DOHH2 (cell line): Measurements from ENCODE around the gene LRG1.

Experiments used
- H3F3A ChIP-seq: fragments of 200-600 bp; sonication (generic), shearing (Covaris generic); 2 replicates; pipeline ENCODE4 v1.6.0; 2016; ENCODE audit warnings: antibody characterized with exemption, mild to moderate bottlenecking; ENCODE audit not compliant: control insufficient read depth, insufficient read depth
- H3K27ac ChIP-seq: fragments of 200-600 bp; sonication (generic); 2 replicates; pipeline ENCODE4 v1.5.1; 2014; ENCODE audit warnings: low read depth, mild to moderate bottlenecking, low read length, moderate library complexity
- H3K27me3 ChIP-seq: fragments of 200-600 bp; sonication (generic); 2 replicates; pipeline ENCODE4 v1.6.1; 2014; ENCODE audit warnings: mild to moderate bottlenecking, low read length, mixed read lengths; ENCODE audit not compliant: control insufficient read depth
- H3K36me3 ChIP-seq: fragments of 200-600 bp; sonication (generic); 2 replicates; pipeline ENCODE4 v1.6.1; 2014; ENCODE audit warnings: mild to moderate bottlenecking, low read length, moderate library complexity, mixed read lengths; ENCODE audit not compliant: control insufficient read depth
- H3K4me1 ChIP-seq: fragments of 200-600 bp; sonication (generic); 2 replicates; pipeline ENCODE4 v1.6.1; 2014; ENCODE audit warnings: mild to moderate bottlenecking, low read length, mixed read lengths; ENCODE audit not compliant: control insufficient read depth
- H3K4me2 ChIP-seq: fragments of 200-600 bp; sonication (generic); 2 replicates; pipeline ENCODE4 v1.6.0; 2014; ENCODE audit warnings: mild to moderate bottlenecking, low read length, moderate library complexity
- H3K4me3 ChIP-seq: fragments of 200-600 bp; sonication (generic); 2 replicates; pipeline ENCODE4 v1.5.1; 2014; ENCODE audit warnings: mild to moderate bottlenecking, low read length, mixed read lengths
- H3K79me2 ChIP-seq: fragments of 200-600 bp; sonication (generic); 2 replicates; pipeline ENCODE4 v1.6.1; 2014; ENCODE audit warnings: mild to moderate bottlenecking, low read length, mixed read lengths; ENCODE audit not compliant: control insufficient read depth
- H3K9me2 ChIP-seq: fragments of 200-600 bp; sonication (generic); replicated peaks from 2 replicates; pipeline ENCODE4 v1.6.1; 2014; ENCODE audit warnings: mild to moderate bottlenecking, low read length, mixed read lengths; ENCODE audit not compliant: control insufficient read depth
- H3K9me3 ChIP-seq: fragments of 200-600 bp; sonication (generic); 2 replicates; pipeline ENCODE4 v1.6.1; 2014; ENCODE audit warnings: antibody characterized with exemption, low read length, mixed read lengths; ENCODE audit not compliant: control insufficient read depth, insufficient read depth
- H4K20me1 ChIP-seq: fragments of 200-600 bp; sonication (generic); 2 replicates; pipeline ENCODE4 v1.6.0; 2014; ENCODE audit warnings: low read depth, mild to moderate bottlenecking, antibody characterized with exemption, low read length, moderate library complexity; ENCODE audit not compliant: control insufficient read depth, insufficient read depth
- EZH2phosphoT487 ChIP-seq: fragments of 200-600 bp; sonication (generic); IDR thresholded peaks from 2 replicates; pipeline ENCODE4 v1.6.1; 2017; ENCODE audit warnings: borderline replicate concordance, mild to moderate bottlenecking, antibody characterized with exemption, low read length, moderate library complexity, mixed read lengths
- TF ChIP-seq, protein P1 (sequence below): fragments of 200-600 bp; sonication (generic); IDR thresholded peaks from one replicate; pipeline ENCODE4 v1.5.1; 2014; ENCODE audit warnings: antibody characterized with exemption, mild to moderate bottlenecking, low read depth, low read length; ENCODE audit not compliant: poor library complexity, severe bottlenecking

The LRG1 gene

DNA sequence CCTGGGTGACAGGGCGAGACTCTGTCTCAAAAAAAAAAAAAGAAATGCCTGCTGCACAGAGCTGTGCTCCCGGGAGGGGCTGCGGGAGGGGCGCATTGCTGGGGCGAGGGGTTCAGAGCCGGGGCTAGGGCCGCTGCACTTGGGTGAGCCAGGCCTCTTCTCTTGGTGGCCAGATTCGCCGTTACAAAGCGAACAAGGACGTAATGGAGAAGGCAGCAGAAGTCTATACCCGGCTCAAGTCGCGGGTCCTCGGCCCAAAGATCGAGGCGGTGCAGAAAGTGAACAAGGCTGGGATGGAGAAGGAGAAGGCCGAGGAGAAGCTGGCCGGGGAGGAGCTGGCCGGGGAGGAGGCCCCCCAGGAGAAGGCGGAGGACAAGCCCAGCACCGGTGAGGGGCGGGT is 40.5 kb downstream of the LRG1 start:
- H3K4me3 ChIP-seq, result no peak overlapping the region
- no peaks in the 10 kb centered on the region for H3K79me2 ChIP-seq
- H3K9me3 ChIP-seq, result no peaks in the 10 kb centered on the region
- no peak overlapping the region for H3K4me2 ChIP-seq
- no peaks in the 10 kb centered on the region for H4K20me1 ChIP-seq
- H3K36me3 ChIP-seq, result peaks cover 20% of the 10 kb centered on the region; the same call in 1 of the 2 replicates
- no peaks in the 10 kb centered on the region for H3K27me3 ChIP-seq
- no peak for TF ChIP-seq EZH2phosphoT487
- TF ChIP-seq, protein P1, sequence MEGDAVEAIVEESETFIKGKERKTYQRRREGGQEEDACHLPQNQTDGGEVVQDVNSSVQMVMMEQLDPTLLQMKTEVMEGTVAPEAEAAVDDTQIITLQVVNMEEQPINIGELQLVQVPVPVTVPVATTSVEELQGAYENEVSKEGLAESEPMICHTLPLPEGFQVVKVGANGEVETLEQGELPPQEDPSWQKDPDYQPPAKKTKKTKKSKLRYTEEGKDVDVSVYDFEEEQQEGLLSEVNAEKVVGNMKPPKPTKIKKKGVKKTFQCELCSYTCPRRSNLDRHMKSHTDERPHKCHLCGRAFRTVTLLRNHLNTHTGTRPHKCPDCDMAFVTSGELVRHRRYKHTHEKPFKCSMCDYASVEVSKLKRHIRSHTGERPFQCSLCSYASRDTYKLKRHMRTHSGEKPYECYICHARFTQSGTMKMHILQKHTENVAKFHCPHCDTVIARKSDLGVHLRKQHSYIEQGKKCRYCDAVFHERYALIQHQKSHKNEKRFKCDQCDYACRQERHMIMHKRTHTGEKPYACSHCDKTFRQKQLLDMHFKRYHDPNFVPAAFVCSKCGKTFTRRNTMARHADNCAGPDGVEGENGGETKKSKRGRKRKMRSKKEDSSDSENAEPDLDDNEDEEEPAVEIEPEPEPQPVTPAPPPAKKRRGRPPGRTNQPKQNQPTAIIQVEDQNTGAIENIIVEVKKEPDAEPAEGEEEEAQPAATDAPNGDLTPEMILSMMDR, result no peak
- H3F3A ChIP-seq, result no peaks in the 10 kb centered on the region
- no peaks in the 10 kb centered on the region for H3K9me2 ChIP-seq
- no peaks in the 10 kb centered on the region for H3K4me1 ChIP-seq
- H3K27ac ChIP-seq, result no peak overlapping the region

DNA sequence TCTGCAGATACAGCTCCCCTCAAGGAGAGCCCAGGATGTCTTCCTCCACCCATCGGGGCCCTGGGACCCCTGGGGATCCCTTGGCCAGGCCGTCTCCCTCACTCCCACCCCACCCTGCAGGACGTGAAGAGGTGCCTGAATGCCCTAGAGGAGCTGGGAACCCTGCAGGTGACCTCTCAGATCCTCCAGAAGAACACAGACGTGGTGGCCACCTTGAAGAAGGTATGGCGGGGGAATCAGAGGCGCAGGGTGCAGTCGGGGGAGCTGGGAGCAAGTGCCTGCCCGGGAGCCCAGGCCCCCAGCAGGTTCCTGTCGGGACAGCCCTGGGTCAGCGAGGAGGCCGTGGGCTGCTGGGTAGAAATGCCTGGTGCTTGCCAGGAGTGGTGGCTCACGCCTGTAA is 41.1 kb downstream of the LRG1 start:
- Histone ChIP-seq H3K9me3 (no peaks in the 10 kb centered on the region), H3K36me3 (peaks cover 20% of the 10 kb centered on the region; the same call in 1 of the 2 replicates), H3K79me2 (no peaks in the 10 kb centered on the region), H3F3A (no peaks in the 10 kb centered on the region), H3K9me2 (no peaks in the 10 kb centered on the region), H3K27me3 (no peaks in the 10 kb centered on the region), H4K20me1 (no peaks in the 10 kb centered on the region), H3K4me1 (no peaks in the 10 kb centered on the region), H3K4me3 (no peak overlapping the region), H3K27ac (no peak overlapping the region), H3K4me2 (no peak overlapping the region)
- TF ChIP-seq, protein P1, result no peak
- no peak for TF ChIP-seq EZH2phosphoT487

DNA sequence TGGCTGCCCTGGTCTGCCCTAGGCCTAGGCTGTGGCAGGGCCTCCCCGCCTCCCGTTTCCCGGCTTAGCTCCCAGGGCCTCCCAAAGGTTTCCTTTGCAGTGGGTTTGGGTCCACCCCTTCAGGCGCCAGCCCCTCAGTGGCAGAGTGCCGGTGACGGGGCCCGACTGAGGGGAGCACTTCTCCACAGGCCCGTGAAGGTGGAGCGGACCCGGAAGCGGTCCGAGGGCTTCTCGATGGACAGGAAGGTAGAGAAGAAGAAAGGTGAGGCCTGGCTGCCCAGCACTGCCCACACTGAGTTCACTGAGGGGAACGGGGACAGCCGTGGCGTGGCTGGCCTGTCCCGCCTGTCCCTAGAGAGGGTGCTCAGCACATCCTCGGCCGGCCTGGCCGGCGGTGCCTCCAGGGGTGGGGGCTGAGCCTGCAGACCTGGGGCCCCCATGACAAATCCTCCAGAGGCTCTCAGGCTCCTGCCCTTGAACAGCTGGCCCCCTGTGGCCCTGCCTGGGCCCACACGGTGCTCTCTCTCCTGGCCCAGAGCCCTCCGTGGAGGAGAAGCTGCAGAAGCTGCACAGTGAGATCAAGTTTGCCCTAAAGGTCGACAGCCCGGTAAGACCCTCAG is 42.0 kb downstream of the LRG1 start:
- Histone ChIP-seq H4K20me1 (no peaks in the 10 kb centered on the region), H3F3A (no peaks in the 10 kb centered on the region), H3K4me3 (no peak overlapping the region), H3K27me3 (no peaks in the 10 kb centered on the region), H3K79me2 (no peaks in the 10 kb centered on the region), H3K9me3 (no peaks in the 10 kb centered on the region), H3K9me2 (no peaks in the 10 kb centered on the region), H3K4me1 (no peaks in the 10 kb centered on the region), H3K4me2 (no peak overlapping the region), H3K27ac (no peak overlapping the region), H3K36me3 (peaks cover 25% of the 10 kb centered on the region)
- TF ChIP-seq, protein P1, result no peak
- TF ChIP-seq EZH2phosphoT487, result no peak
